Mesothelial cell of epicardium (in vitro differentiated cells): ENCODE results near the gene PRKAR1B. TPM values are rescaled to one million over a fixed set of nuclear protein-coding genes. Genes with fewer than 3 reads are reported as not detected.

Experiments
- DNase-seq, 2 experiments: peaks; one replicate each; pipeline ENCODE4 v3.0.0; 2021; ENCODE audit warnings: low spot score in 2 of 2; ENCODE audit not compliant: unreplicated experiment in 2 of 2
- H3K27ac Mint-ChIP-seq: 2 replicates; pipeline ENCODE4 v1.8.0; 2021; ENCODE audit warnings: mixed read lengths
- H3K27me3 Mint-ChIP-seq: 2 replicates; pipeline ENCODE4 v1.8.0; 2021; ENCODE audit warnings: low read depth, mixed read lengths
- H3K36me3 Mint-ChIP-seq: 2 replicates; pipeline ENCODE4 v1.8.0; 2021; ENCODE audit warnings: mixed read lengths
- H3K4me1 Mint-ChIP-seq: 2 replicates; pipeline ENCODE4 v1.8.0; 2021; ENCODE audit warnings: mixed read lengths
- H3K4me3 Mint-ChIP-seq: 2 replicates; pipeline ENCODE4 v1.8.0; 2021; ENCODE audit warnings: mild to moderate bottlenecking, moderate library complexity, mixed read lengths
- H3K9me3 Mint-ChIP-seq: 2 replicates; pipeline ENCODE4 v1.8.0; 2021; ENCODE audit warnings: mixed read lengths
- CTCF ChIP-seq: fragments of 200-600 bp; sonication (generic); IDR thresholded peaks from one replicate; pipeline ENCODE4 v1.5.0; 2021; ENCODE audit warnings: antibody characterized with exemption; ENCODE audit not compliant: unreplicated experiment
- total RNA-seq: library from RNA; stranded (reverse); gene quantifications from 3 replicates; pipeline ENCODE4 v1.2.1, GENCODE V29; 2021

The PRKAR1B gene
- total RNA-seq, 1 donor from 2014 or later = 50.6 TPM

GRCh38 chr7:576524-577277 lies 150.4 kb downstream of the PRKAR1B start:
- no peak overlapping the region for H3K27ac Mint-ChIP-seq
- no peaks in the 10 kb centered on the region for H3K4me1 Mint-ChIP-seq
- H3K9me3 Mint-ChIP-seq = no peaks in the 10 kb centered on the region
- no peak overlapping the region for H3K4me3 Mint-ChIP-seq
- H3K36me3 Mint-ChIP-seq = peaks cover 34% of the 10 kb centered on the region
- no peak for DNase-seq
- no peak for TF ChIP-seq CTCF
- no peaks in the 10 kb centered on the region for H3K27me3 Mint-ChIP-seq

GRCh38 chr7:575425-576366 lies 151.4 kb downstream of the PRKAR1B start:
- H3K4me1 Mint-ChIP-seq = no peaks in the 10 kb centered on the region
- no peaks in the 10 kb centered on the region for H3K9me3 Mint-ChIP-seq
- no peak overlapping the region for H3K4me3 Mint-ChIP-seq
- TF ChIP-seq CTCF = no peak
- no peaks in the 10 kb centered on the region for H3K27me3 Mint-ChIP-seq
- H3K27ac Mint-ChIP-seq = no peak overlapping the region
- peaks cover 30% of the 10 kb centered on the region for H3K36me3 Mint-ChIP-seq
- DNase-seq = no peak

GRCh38 chr7:574661-575395 lies 152.3 kb downstream of the PRKAR1B start:
- H3K27ac Mint-ChIP-seq = no peak overlapping the region
- no peaks in the 10 kb centered on the region for H3K4me1 Mint-ChIP-seq
- H3K27me3 Mint-ChIP-seq = no peaks in the 10 kb centered on the region
- H3K36me3 Mint-ChIP-seq = peaks cover 30% of the 10 kb centered on the region
- H3K4me3 Mint-ChIP-seq = no peak overlapping the region
- no peak for TF ChIP-seq CTCF
- no peaks in the 10 kb centered on the region for H3K9me3 Mint-ChIP-seq
- DNase-seq = no peak

GRCh38 chr7:573933-574381 lies 153.1 kb downstream of the PRKAR1B start:
- Mint-ChIP-seq H3K36me3 (peaks cover 29% of the 10 kb centered on the region), H3K4me3 (no peak overlapping the region), H3K27ac (no peak overlapping the region), H3K27me3 (no peaks in the 10 kb centered on the region), H3K9me3 (no peaks in the 10 kb centered on the region), H3K4me1 (no peaks in the 10 kb centered on the region)
- TF ChIP-seq CTCF = no peak
- DNase-seq = no peak

- Mint-ChIP-seq H3K4me3 (no peak overlapping the region), H3K4me1 (peaks cover 3% of the 10 kb centered on the region), H3K27me3 (no peaks in the 10 kb centered on the region), H3K36me3 (peaks cover 31% of the 10 kb centered on the region), H3K27ac (no peak overlapping the region), H3K9me3 (no peaks in the 10 kb centered on the region)
- no peak for TF ChIP-seq CTCF
- no peak for DNase-seq
Measured at GRCh38 chr7:573269-573932, 153.7 kb downstream of the PRKAR1B start.
